ENCODE measurements around the gene MLLT6.

Gene MLLT6

GRCh38 chr17:38746004-38746848 is 41.2 kb downstream of the MLLT6 start:
- FAIRE-seq = no peak

- no peak for FAIRE-seq
Observed at GRCh38 chr17:38746849-38747462, 41.9 kb downstream of the MLLT6 start.

GRCh38 chr17:38747463-38748148 is 42.5 kb downstream of the MLLT6 start:
- FAIRE-seq = no peak

- no peak for FAIRE-seq
Observed at GRCh38 chr17:38748149-38748891, 43.2 kb downstream of the MLLT6 start, which contains the start of gene PCGF2. TSS of gene PCGF2 (minus strand) at chr17:38748336. CDS start at chr17:38740402, 7,934 bp downstream.

GRCh38 chr17:38748892-38749222 is 43.8 kb downstream of the MLLT6 start:
- no peak for FAIRE-seq

- no peak for FAIRE-seq
Observed at GRCh38 chr17:38749223-38750043, 44.4 kb downstream of the MLLT6 start.

GRCh38 chr17:38750044-38750311 is 44.9 kb downstream of the MLLT6 start:
- no peak for FAIRE-seq

GRCh38 chr17:38750312-38751121 is 45.4 kb downstream of the MLLT6 start:
- FAIRE-seq = no peak

- FAIRE-seq = no peak
Observed at GRCh38 chr17:38751144-38751807, 46.2 kb downstream of the MLLT6 start.

- FAIRE-seq = no peak
Observed at GRCh38 chr17:38751808-38752307, 46.8 kb downstream of the MLLT6 start.

GRCh38 chr17:38752308-38753070 is 47.4 kb downstream of the MLLT6 start, which contains the start of gene PSMB3:
TSS of gene PSMB3 (plus strand) at chr17:38752741. CDS start at chr17:38752827, 86 bp downstream.
- FAIRE-seq = no peak

- no peak for FAIRE-seq
Observed at GRCh38 chr17:38753071-38753506, 48.0 kb downstream of the MLLT6 start.

- FAIRE-seq = no peak
Observed at GRCh38 chr17:38761612-38762011, 56.5 kb downstream of the MLLT6 start.

- no peak for FAIRE-seq
Observed at GRCh38 chr17:38762231-38762630, 57.2 kb downstream of the MLLT6 start.

- no peak for FAIRE-seq
Observed at GRCh38 chr17:38766341-38766740, 61.3 kb downstream of the MLLT6 start.

GRCh38 chr17:38768417-38768816 is 63.3 kb downstream of the MLLT6 start:
- FAIRE-seq = no peak

- FAIRE-seq = no peak
Observed at GRCh38 chr17:38773258-38773657, 68.2 kb downstream of the MLLT6 start.

GRCh38 chr17:38777641-38778250 is 72.7 kb downstream of the MLLT6 start:
- FAIRE-seq = no peak
